ENCODE results near the gene SMC6. TPM values are rescaled to one million over a fixed set of nuclear protein-coding genes. Genes with fewer than 3 reads are reported as not detected.

Gene SMC6
- total and polyA plus RNA-seq, 7 experiments from 2014 or later = 7.9 to 35.6 (median 12.4) TPM

DNA sequence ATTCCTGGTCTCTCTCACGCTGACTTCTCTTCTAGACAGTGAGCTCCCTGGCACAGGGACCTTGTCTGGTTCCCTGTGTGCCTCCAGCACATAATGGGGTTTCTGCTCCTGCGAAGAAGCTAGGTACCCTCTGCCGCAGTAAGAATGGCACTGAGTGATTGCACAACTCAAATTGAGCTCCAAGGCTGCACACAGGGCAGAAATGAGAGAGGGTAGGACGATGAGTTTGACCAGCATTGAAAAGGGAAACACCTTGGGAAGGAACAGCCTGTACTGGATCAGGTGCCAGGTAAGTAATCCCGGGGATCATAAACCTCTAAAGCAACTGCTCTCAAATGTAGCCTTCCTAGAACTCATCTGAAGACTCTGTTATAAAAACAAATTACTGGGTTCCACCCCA lies 41.7 kb upstream of the SMC6 start:
- H3K27me3 ChIP-seq (ENCODE audit: control insufficient read depth in 2 of 2, insufficient read depth in 2 of 2, low read length in 2 of 2) = peaks cover 0 to 6% of the 10 kb centered on the region in 2 donors
- H3K9me3 ChIP-seq (ENCODE audit: control insufficient read depth in 2 of 3, low read length in 3 of 3) = no peaks in the 10 kb centered on the region
- H3K36me3 ChIP-seq (ENCODE audit: control insufficient read depth in 2 of 3, insufficient read depth in 3 of 3, low read length in 3 of 3) = no peaks in the 10 kb centered on the region
- no peak overlapping the region for H3K4me3 Mint-ChIP-seq
- H3K27ac Mint-ChIP-seq = no peak overlapping the region
- H3K27me3 Mint-ChIP-seq = peaks cover 31 to 57% (median 40%) of the 10 kb centered on the region in 5 donors
- peaks cover 0 to 4% (median 0%) of the 10 kb centered on the region in 5 donors for H3K36me3 Mint-ChIP-seq
- no peaks in the 10 kb centered on the region for H3K9me3 Mint-ChIP-seq
- peaks cover 0 to 22% (median 0%) of the 10 kb centered on the region in 7 donors for H3K4me1 Mint-ChIP-seq
- CTCF ChIA-PET = no interaction called here
- intact Hi-C loops (cut with micrococcal nuclease) = no loop called here
- H3K4me3 ChIP-seq (ENCODE audit: low read length) = no peak overlapping the region
- POLR2A ChIA-PET = no interaction called here
- H3K4me1 ChIP-seq (ENCODE audit: control insufficient read depth in 2 of 2, insufficient read depth in 2 of 2, low read length in 2 of 2) = no peaks in the 10 kb centered on the region
- no peak overlapping the region for H3K27ac ChIP-seq (ENCODE audit: low read depth, low read length)
- ATAC-seq (no peak), DNase-seq (no peak)

DNA sequence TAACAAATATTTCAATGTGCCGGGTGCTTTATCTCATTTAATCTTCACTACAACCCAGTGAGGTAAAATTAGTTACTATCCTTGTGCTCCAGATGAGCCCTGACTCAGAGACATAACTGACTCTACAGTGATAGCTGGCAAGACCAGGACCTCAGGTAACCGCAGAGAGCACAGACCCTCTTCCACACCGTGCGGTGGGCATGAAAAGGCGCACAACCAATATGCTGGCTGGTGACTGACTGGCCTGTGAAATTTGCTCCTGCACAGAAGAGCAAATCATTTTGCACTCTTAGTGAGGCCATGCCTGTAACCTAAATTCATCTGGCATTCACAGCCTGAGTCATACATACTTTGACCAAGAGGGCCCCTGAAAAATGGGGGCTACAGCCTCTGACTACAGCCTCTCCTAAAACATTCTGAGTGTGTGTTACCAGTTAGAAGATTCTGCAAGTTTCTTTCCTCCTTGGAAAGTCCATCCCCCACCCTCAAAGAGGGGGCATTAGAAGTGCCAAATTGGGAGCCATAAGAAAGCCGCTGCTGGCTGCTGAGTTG lies 40.3 kb upstream of the SMC6 start:
- no peaks in the 10 kb centered on the region for H3K36me3 ChIP-seq (ENCODE audit: control insufficient read depth in 2 of 3, insufficient read depth in 3 of 3, low read length in 3 of 3)
- ChIA-PET POLR2A (no interaction called here), CTCF (no interaction called here)
- DNase-seq (no peak), ATAC-seq (no peak)
- peaks cover 25 to 51% (median 36%) of the 10 kb centered on the region in 5 donors for H3K27me3 Mint-ChIP-seq
- H3K27me3 ChIP-seq (ENCODE audit: control insufficient read depth in 2 of 2, insufficient read depth in 2 of 2, low read length in 2 of 2) = peaks cover 0 to 6% of the 10 kb centered on the region in 2 donors
- H3K4me3 Mint-ChIP-seq = no peak overlapping the region
- H3K4me3 ChIP-seq (ENCODE audit: low read length) = no peak overlapping the region
- no peak overlapping the region for H3K27ac ChIP-seq (ENCODE audit: low read depth, low read length)
- no peaks in the 10 kb centered on the region for H3K9me3 ChIP-seq (ENCODE audit: control insufficient read depth in 2 of 3, low read length in 3 of 3)
- intact Hi-C loops (cut with micrococcal nuclease) = no loop called here
- H3K4me1 Mint-ChIP-seq = peaks cover 0 to 14% (median 0%) of the 10 kb centered on the region in 7 donors
- H3K27ac Mint-ChIP-seq = no peak overlapping the region
- no peaks in the 10 kb centered on the region for H3K4me1 ChIP-seq (ENCODE audit: control insufficient read depth in 2 of 2, insufficient read depth in 2 of 2, low read length in 2 of 2)
- no peaks in the 10 kb centered on the region for H3K36me3 Mint-ChIP-seq
- H3K9me3 Mint-ChIP-seq = no peaks in the 10 kb centered on the region

DNA sequence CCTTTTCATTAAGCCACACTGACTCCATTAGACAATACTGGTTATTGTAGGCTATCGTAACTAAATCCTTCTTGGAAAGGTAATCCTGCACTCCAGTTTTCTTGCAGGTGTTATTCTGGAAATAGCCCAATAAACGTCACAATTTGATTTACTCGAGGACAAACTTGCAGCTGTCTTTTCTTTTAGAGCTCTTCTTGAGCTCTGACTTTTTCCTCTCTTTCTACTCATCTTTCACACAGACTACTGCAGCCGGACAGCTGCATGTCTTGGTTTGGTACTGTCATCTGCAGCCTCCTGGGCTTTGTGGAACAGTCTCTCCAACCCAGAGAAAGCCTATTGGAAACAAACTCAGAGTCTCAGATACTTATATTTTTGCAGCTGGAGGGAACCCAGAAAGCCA lies 39.7 kb upstream of the SMC6 start:
- ATAC-seq = no peak
- ChIA-PET CTCF (no interaction called here), POLR2A (no interaction called here)
- peaks cover 0 to 6% of the 10 kb centered on the region in 2 donors for H3K27me3 ChIP-seq (ENCODE audit: control insufficient read depth in 2 of 2, insufficient read depth in 2 of 2, low read length in 2 of 2)
- H3K36me3 Mint-ChIP-seq = no peaks in the 10 kb centered on the region
- H3K27me3 Mint-ChIP-seq = peaks cover 25 to 51% (median 36%) of the 10 kb centered on the region in 5 donors
- peaks cover 0 to 14% (median 0%) of the 10 kb centered on the region in 7 donors for H3K4me1 Mint-ChIP-seq
- no peaks in the 10 kb centered on the region for H3K36me3 ChIP-seq (ENCODE audit: control insufficient read depth in 2 of 3, insufficient read depth in 3 of 3, low read length in 3 of 3)
- no peaks in the 10 kb centered on the region for H3K4me1 ChIP-seq (ENCODE audit: control insufficient read depth in 2 of 2, insufficient read depth in 2 of 2, low read length in 2 of 2)
- no peak overlapping the region for H3K4me3 Mint-ChIP-seq
- no peaks in the 10 kb centered on the region for H3K9me3 Mint-ChIP-seq
- intact Hi-C loops (cut with micrococcal nuclease) = no loop called here
- DNase-seq = no peak
- H3K4me3 ChIP-seq (ENCODE audit: low read length) = no peak overlapping the region
- no peaks in the 10 kb centered on the region for H3K9me3 ChIP-seq (ENCODE audit: control insufficient read depth in 2 of 3, low read length in 3 of 3)
- H3K27ac ChIP-seq (ENCODE audit: low read depth, low read length) = no peak overlapping the region
- H3K27ac Mint-ChIP-seq = no peak overlapping the region

DNA sequence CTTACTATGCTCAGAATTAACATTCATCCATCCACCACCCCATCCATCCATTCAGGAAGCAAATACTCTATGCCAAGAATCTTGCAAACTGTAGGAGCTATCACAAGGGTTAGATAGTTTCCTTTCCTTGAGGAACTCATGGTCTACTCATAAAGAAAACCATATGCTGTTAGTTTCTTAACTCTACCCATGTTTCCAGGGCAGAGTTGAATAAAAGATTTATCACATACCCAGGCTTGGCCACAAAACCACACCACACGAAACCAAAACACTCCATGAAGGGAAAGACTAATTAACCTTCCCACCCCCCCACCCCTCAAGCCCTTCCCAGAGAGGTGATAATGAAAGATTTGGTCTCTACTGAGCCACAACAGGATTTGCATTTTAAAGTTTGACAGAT lies 38.9 kb upstream of the SMC6 start:
- CTCF ChIA-PET = no interaction called here
- H3K4me1 ChIP-seq (ENCODE audit: control insufficient read depth in 2 of 2, insufficient read depth in 2 of 2, low read length in 2 of 2) = no peaks in the 10 kb centered on the region
- POLR2A ChIA-PET = no interaction called here
- no peak overlapping the region for H3K4me3 Mint-ChIP-seq
- no peaks in the 10 kb centered on the region for H3K36me3 ChIP-seq (ENCODE audit: control insufficient read depth in 2 of 3, insufficient read depth in 3 of 3, low read length in 3 of 3)
- ATAC-seq (no peak), DNase-seq (no peak)
- H3K4me1 Mint-ChIP-seq = peaks cover 0 to 14% (median 0%) of the 10 kb centered on the region in 7 donors
- peaks cover 21 to 48% (median 32%) of the 10 kb centered on the region in 5 donors for H3K27me3 Mint-ChIP-seq
- H3K36me3 Mint-ChIP-seq = no peaks in the 10 kb centered on the region
- intact Hi-C loops (cut with micrococcal nuclease) = no loop called here
- H3K9me3 ChIP-seq (ENCODE audit: control insufficient read depth in 2 of 3, low read length in 3 of 3) = no peaks in the 10 kb centered on the region
- H3K27ac Mint-ChIP-seq = no peak overlapping the region
- no peaks in the 10 kb centered on the region for H3K9me3 Mint-ChIP-seq
- H3K4me3 ChIP-seq (ENCODE audit: low read length) = no peak overlapping the region
- no peak overlapping the region for H3K27ac ChIP-seq (ENCODE audit: low read depth, low read length)
- H3K27me3 ChIP-seq (ENCODE audit: control insufficient read depth in 2 of 2, insufficient read depth in 2 of 2, low read length in 2 of 2) = peaks cover 0 to 6% of the 10 kb centered on the region in 2 donors

DNA sequence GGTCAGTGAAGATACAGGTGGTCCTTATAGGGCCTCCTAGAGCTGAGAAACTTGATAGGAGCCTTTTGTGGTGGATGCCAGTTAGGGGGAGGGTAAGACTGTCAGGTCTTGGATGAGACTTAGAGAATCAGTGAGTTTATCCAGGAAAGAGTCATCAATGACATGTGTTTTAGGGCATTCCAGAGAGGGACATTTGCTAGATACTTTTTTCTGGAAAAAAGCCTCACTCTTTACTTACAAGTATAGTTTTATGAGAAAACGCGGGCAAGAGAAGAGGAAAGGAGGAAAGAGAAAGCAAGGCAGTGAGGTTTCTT lies 38.2 kb upstream of the SMC6 start:
- Mint-ChIP-seq H3K27me3 (peaks cover 20 to 45% (median 31%) of the 10 kb centered on the region in 5 donors), H3K27ac (no peak overlapping the region), H3K4me1 (peaks cover 0 to 14% (median 0%) of the 10 kb centered on the region in 7 donors), H3K9me3 (no peaks in the 10 kb centered on the region), H3K4me3 (no peak overlapping the region), H3K36me3 (no peaks in the 10 kb centered on the region)
- no peak overlapping the region for H3K27ac ChIP-seq (ENCODE audit: low read depth, low read length)
- DNase-seq (no peak), ATAC-seq (no peak)
- POLR2A ChIA-PET = no interaction called here
- no peaks in the 10 kb centered on the region for H3K4me1 ChIP-seq (ENCODE audit: control insufficient read depth in 2 of 2, insufficient read depth in 2 of 2, low read length in 2 of 2)
- H3K9me3 ChIP-seq (ENCODE audit: control insufficient read depth in 2 of 3, low read length in 3 of 3) = no peaks in the 10 kb centered on the region
- H3K4me3 ChIP-seq (ENCODE audit: low read length) = no peak overlapping the region
- intact Hi-C loops (cut with micrococcal nuclease) = no loop called here
- CTCF ChIA-PET = no interaction called here
- no peaks in the 10 kb centered on the region for H3K36me3 ChIP-seq (ENCODE audit: control insufficient read depth in 2 of 3, insufficient read depth in 3 of 3, low read length in 3 of 3)
- H3K27me3 ChIP-seq (ENCODE audit: control insufficient read depth in 2 of 2, insufficient read depth in 2 of 2, low read length in 2 of 2) = peaks cover 0 to 6% of the 10 kb centered on the region in 2 donors

DNA sequence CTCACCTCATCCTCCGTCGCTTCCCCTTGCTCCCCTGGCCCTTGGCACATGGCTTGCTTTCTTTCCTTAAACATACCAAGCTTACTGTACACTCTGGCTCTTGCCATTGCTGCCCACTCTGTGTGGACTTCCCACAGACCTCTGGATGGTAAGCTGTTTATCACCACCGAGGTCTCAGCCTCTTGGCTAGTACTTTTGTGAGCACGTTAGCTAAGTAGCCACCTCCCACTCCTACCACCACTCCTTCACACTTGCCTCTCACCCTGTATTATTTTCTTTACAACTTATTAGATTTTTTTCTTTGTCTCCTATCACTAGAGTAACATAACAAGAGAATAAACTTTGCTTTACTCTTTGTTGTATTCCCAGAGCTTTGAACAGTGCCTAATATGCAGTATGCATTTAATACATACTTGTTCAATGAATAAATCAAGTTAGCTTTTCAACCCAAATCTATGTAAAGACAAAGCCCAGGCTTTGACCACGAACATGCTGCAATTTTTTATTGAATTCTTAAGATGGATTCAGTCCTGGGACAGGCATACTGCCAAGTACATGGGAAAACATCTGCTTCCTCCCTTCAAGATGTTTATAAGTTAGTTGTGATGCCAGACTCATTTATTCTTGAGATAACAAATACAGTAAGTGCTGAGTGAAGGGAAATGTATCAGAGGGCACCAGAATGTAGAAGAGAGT lies 37.7 kb upstream of the SMC6 start:
- H3K9me3 Mint-ChIP-seq = no peaks in the 10 kb centered on the region
- H3K27me3 Mint-ChIP-seq = peaks cover 15 to 42% (median 31%) of the 10 kb centered on the region in 5 donors
- ChIA-PET CTCF (no interaction called here), POLR2A (no interaction called here)
- no peaks in the 10 kb centered on the region for H3K36me3 ChIP-seq (ENCODE audit: control insufficient read depth in 2 of 3, insufficient read depth in 3 of 3, low read length in 3 of 3)
- H3K27ac ChIP-seq (ENCODE audit: low read depth, low read length) = no peak overlapping the region
- H3K36me3 Mint-ChIP-seq = no peaks in the 10 kb centered on the region
- H3K4me1 ChIP-seq (ENCODE audit: control insufficient read depth in 2 of 2, insufficient read depth in 2 of 2, low read length in 2 of 2) = no peaks in the 10 kb centered on the region
- intact Hi-C loops (cut with micrococcal nuclease) = no loop called here
- H3K4me3 Mint-ChIP-seq = no peak overlapping the region
- peaks cover 0 to 14% (median 0%) of the 10 kb centered on the region in 7 donors for H3K4me1 Mint-ChIP-seq
- no peaks in the 10 kb centered on the region for H3K9me3 ChIP-seq (ENCODE audit: control insufficient read depth in 2 of 3, low read length in 3 of 3)
- DNase-seq = no peak
- H3K27ac Mint-ChIP-seq = no peak overlapping the region
- no peak for ATAC-seq
- H3K27me3 ChIP-seq (ENCODE audit: control insufficient read depth in 2 of 2, insufficient read depth in 2 of 2, low read length in 2 of 2) = peaks cover 0 to 6% of the 10 kb centered on the region in 2 donors
- no peak overlapping the region for H3K4me3 ChIP-seq (ENCODE audit: low read length)

DNA sequence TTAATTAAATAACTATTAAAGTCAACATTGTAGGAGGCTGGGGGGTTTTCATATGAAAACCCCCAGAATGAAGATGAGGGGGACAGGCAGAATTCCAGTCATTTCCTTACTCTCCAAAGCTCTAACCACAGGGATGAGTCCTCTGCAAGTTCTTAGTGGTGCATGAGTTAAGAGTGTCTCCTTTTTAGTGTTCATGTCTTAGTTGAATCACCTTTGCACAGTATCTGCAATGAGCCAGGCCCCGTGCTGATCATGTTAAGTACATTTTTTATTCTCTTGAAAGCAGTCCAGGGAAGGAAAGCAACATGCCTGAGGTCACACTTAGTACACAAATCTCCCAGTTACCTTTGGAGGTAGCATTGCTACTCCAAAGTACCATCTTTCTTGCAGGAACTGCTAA lies 36.9 kb upstream of the SMC6 start:
- Histone ChIP-seq H3K27me3 (ENCODE audit: control insufficient read depth in 2 of 2, insufficient read depth in 2 of 2, low read length in 2 of 2) (peaks cover 0 to 6% of the 10 kb centered on the region in 2 donors), H3K9me3 (ENCODE audit: control insufficient read depth in 2 of 3, low read length in 3 of 3) (no peaks in the 10 kb centered on the region), H3K36me3 (ENCODE audit: control insufficient read depth in 2 of 3, insufficient read depth in 3 of 3, low read length in 3 of 3) (no peaks in the 10 kb centered on the region), H3K4me3 (ENCODE audit: low read length) (no peak overlapping the region), H3K27ac (ENCODE audit: low read depth, low read length) (no peak overlapping the region), H3K4me1 (ENCODE audit: control insufficient read depth in 2 of 2, insufficient read depth in 2 of 2, low read length in 2 of 2) (no peaks in the 10 kb centered on the region)
- intact Hi-C loops (cut with micrococcal nuclease) = no loop called here
- peaks cover 0 to 14% (median 0%) of the 10 kb centered on the region in 7 donors for H3K4me1 Mint-ChIP-seq
- no peak for DNase-seq
- peaks cover 0 to 3% (median 0%) of the 10 kb centered on the region in 5 donors for H3K36me3 Mint-ChIP-seq
- H3K4me3 Mint-ChIP-seq = no peak overlapping the region
- ChIA-PET CTCF (no interaction called here), POLR2A (no interaction called here)
- no peak for ATAC-seq
- H3K27me3 Mint-ChIP-seq = peaks cover 15 to 42% (median 29%) of the 10 kb centered on the region in 5 donors
- H3K9me3 Mint-ChIP-seq = no peaks in the 10 kb centered on the region
- no peak overlapping the region for H3K27ac Mint-ChIP-seq
